Measurements from ENCODE around the gene TSHZ1. TPM values are rescaled to one million over a fixed set of nuclear protein-coding genes. Genes with fewer than 3 reads are reported as not detected.

TSHZ1 gene
- total RNA-seq, 4 donors from 2014 or later, result 22.3 to 41.7 (median 33.8) TPM

GRCh38 chr18:75330308-75330707, 119.7 kb downstream of the TSHZ1 start:
- H3K4me1 ChIP-seq, result no peaks in the 10 kb centered on the region
- no peak overlapping the region for H3K27ac ChIP-seq
- no peaks in the 10 kb centered on the region for H3K27me3 ChIP-seq
- WGBS, 2 donors (ENCODE audit: low coverage in 1 of 2), result 84 to 91% methylated on average over 3 of the region's 3 CpGs
- no peaks in the 10 kb centered on the region for H3K36me3 ChIP-seq
- ATAC-seq, result no peak
- TF ChIP-seq POLR2AphosphoS5 (IDR thresholded peaks at IDR 0.05) (no peak), EP300 (IDR thresholded peaks at IDR 0.05) (no peak), POLR2A (IDR thresholded peaks at IDR 0.05) (no peak)
- TF ChIP-seq, protein P1, sequence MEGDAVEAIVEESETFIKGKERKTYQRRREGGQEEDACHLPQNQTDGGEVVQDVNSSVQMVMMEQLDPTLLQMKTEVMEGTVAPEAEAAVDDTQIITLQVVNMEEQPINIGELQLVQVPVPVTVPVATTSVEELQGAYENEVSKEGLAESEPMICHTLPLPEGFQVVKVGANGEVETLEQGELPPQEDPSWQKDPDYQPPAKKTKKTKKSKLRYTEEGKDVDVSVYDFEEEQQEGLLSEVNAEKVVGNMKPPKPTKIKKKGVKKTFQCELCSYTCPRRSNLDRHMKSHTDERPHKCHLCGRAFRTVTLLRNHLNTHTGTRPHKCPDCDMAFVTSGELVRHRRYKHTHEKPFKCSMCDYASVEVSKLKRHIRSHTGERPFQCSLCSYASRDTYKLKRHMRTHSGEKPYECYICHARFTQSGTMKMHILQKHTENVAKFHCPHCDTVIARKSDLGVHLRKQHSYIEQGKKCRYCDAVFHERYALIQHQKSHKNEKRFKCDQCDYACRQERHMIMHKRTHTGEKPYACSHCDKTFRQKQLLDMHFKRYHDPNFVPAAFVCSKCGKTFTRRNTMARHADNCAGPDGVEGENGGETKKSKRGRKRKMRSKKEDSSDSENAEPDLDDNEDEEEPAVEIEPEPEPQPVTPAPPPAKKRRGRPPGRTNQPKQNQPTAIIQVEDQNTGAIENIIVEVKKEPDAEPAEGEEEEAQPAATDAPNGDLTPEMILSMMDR (IDR thresholded peaks at IDR 0.05), result no peak
- H3K9me3 ChIP-seq, result peaks cover 0 to 16% (median 0%) of the 10 kb centered on the region in 3 donors
- H3K4me3 ChIP-seq, result no peak overlapping the region

DNA sequence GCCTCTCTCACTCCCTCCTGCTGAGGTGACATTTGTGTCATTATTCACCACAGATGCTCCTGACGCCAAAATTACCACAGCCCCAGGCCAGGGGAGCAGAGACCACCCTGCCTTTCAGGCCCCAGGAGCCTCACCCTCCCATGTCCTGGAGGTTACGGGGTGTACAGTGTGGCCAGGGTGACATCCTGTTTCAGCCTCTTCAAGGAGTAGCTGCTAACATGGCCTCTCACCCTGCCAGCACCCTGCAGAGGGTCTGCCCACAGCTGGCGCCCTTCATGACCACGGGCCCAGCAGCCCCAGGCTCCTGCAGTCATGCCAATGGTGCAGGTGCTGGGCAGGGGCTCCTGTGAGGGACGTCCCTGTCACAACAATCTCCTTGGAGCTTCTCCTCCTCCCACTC, 124.3 kb downstream of the TSHZ1 start:
- no peak overlapping the region for H3K4me3 ChIP-seq
- TF ChIP-seq POLR2AphosphoS5 (IDR thresholded peaks at IDR 0.05), result no peak
- TF ChIP-seq, protein P1 (IDR thresholded peaks at IDR 0.05), result no peak
- TF ChIP-seq POLR2A (IDR thresholded peaks at IDR 0.05), result no peak
- TF ChIP-seq EP300 (IDR thresholded peaks at IDR 0.05), result no peak
- H3K4me1 ChIP-seq, result no peaks in the 10 kb centered on the region
- no peak overlapping the region for H3K27ac ChIP-seq
- no peaks in the 10 kb centered on the region for H3K36me3 ChIP-seq
- H3K27me3 ChIP-seq, result no peaks in the 10 kb centered on the region
- no peaks in the 10 kb centered on the region for H3K9me3 ChIP-seq
- no peak for ATAC-seq
- 100% methylated on average over 1 to 2 of the region's 5 CpGs for WGBS, 2 donors (ENCODE audit: low coverage in 1 of 2)

GRCh38 chr18:75335511-75335910, 124.9 kb downstream of the TSHZ1 start:
- Histone ChIP-seq H3K36me3 (no peaks in the 10 kb centered on the region), H3K27ac (no peak overlapping the region), H3K4me3 (no peak overlapping the region), H3K4me1 (no peaks in the 10 kb centered on the region), H3K27me3 (no peaks in the 10 kb centered on the region), H3K9me3 (no peaks in the 10 kb centered on the region)
- TF ChIP-seq POLR2A (IDR thresholded peaks at IDR 0.05), result no peak
- ATAC-seq, result no peak
- 86 to 100% methylated on average over 1 to 4 of the region's 6 CpGs for WGBS, 2 donors (ENCODE audit: low coverage in 1 of 2)

- TF ChIP-seq EP300 (IDR thresholded peaks at IDR 0.05), result no peak
- TF ChIP-seq POLR2AphosphoS5 (IDR thresholded peaks at IDR 0.05), result no peak
- TF ChIP-seq, protein P1 (IDR thresholded peaks at IDR 0.05), result no peak
- TF ChIP-seq POLR2A (IDR thresholded peaks at IDR 0.05), result no peak
- Histone ChIP-seq H3K27me3 (no peaks in the 10 kb centered on the region), H3K4me3 (no peak overlapping the region), H3K4me1 (no peaks in the 10 kb centered on the region), H3K36me3 (no peaks in the 10 kb centered on the region), H3K27ac (no peak overlapping the region), H3K9me3 (no peaks in the 10 kb centered on the region)
- WGBS, 2 donors (ENCODE audit: low coverage in 1 of 2), result 90 to 98% methylated on average over 2 to 4 of the region's 6 CpGs
- no peak for ATAC-seq
These were observed 126.2 kb downstream of the TSHZ1 start for GRCh38 chr18:75336767-75337166.

DNA sequence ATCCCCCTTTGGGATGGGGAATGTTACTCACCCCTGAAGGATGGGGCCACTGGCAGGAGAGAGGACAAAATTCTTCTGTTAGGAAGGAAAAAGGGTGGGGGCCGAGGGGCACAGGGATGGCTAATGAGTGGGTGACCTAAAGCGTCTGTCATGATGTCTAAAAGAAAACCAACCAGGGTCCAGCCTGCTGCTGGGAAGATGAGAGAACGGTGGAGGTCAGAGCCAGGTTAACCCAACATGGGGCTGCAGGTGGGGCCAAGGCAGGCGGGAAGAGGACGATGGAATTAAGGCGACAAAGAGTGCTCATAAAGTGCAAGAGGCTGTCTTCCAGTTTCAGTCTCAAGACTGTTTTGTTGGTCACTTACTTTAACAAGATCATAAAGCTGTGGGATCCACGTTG, 126.8 kb downstream of the TSHZ1 start:
- no peak overlapping the region for H3K4me3 ChIP-seq
- H3K27ac ChIP-seq, result no peak overlapping the region
- 94 to 97% methylated on average over 3 to 6 of the region's 7 CpGs for WGBS, 2 donors (ENCODE audit: low coverage in 1 of 2)
- no peaks in the 10 kb centered on the region for H3K36me3 ChIP-seq
- no peaks in the 10 kb centered on the region for H3K4me1 ChIP-seq
- H3K27me3 ChIP-seq, result no peaks in the 10 kb centered on the region
- ATAC-seq, result no peak
- H3K9me3 ChIP-seq, result no peaks in the 10 kb centered on the region
- TF ChIP-seq POLR2AphosphoS5 (IDR thresholded peaks at IDR 0.05), result no peak
- TF ChIP-seq, protein P1 (IDR thresholded peaks at IDR 0.05), result no peak
- TF ChIP-seq EP300 (IDR thresholded peaks at IDR 0.05), result no peak
- TF ChIP-seq POLR2A (IDR thresholded peaks at IDR 0.05), result no peak

All from gastroesophageal sphincter (tissue), 4 donors.